Measurements from ENCODE around the gene COL4A6. TPM values are rescaled to one million over a fixed set of nuclear protein-coding genes. Genes with fewer than 3 reads are reported as not detected.

Gene COL4A6
- total RNA-seq, 1 donor from 2014 or later: 1.8 TPM

DNA sequence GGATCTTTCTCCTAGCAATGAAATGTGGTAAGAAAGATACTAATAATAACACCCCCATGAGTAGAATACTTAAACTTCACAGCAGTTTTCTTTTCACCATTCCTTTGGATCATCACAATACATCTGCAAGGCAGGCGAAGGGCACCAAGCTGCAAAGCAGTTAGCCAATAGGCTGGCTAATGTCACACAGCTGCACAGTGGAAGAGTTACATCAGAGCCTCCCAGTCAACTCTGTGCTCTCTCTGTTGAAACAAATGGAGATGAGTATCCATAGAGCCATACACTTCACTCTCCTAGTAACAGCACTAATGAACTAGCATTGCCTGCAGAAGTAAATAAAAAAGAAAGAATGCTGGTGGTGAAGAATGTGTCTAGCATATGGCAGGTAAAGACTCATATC, 207.6 kb downstream of the COL4A6 start:
- no peak for DNase-seq (ENCODE audit: low read depth)
- TF ChIP-seq, protein P1, sequence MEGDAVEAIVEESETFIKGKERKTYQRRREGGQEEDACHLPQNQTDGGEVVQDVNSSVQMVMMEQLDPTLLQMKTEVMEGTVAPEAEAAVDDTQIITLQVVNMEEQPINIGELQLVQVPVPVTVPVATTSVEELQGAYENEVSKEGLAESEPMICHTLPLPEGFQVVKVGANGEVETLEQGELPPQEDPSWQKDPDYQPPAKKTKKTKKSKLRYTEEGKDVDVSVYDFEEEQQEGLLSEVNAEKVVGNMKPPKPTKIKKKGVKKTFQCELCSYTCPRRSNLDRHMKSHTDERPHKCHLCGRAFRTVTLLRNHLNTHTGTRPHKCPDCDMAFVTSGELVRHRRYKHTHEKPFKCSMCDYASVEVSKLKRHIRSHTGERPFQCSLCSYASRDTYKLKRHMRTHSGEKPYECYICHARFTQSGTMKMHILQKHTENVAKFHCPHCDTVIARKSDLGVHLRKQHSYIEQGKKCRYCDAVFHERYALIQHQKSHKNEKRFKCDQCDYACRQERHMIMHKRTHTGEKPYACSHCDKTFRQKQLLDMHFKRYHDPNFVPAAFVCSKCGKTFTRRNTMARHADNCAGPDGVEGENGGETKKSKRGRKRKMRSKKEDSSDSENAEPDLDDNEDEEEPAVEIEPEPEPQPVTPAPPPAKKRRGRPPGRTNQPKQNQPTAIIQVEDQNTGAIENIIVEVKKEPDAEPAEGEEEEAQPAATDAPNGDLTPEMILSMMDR (IDR thresholded peaks at IDR 0.05; ENCODE audit: insufficient read depth, low read length, poor library complexity, severe bottlenecking): no peak
- H3K27me3 ChIP-seq (ENCODE audit: control insufficient read depth, insufficient read depth, low read length): peaks cover 3% of the 10 kb centered on the region
- no peak overlapping the region for H3K4me3 ChIP-seq (ENCODE audit: low read depth, low read length)
- H3K36me3 ChIP-seq (ENCODE audit: control insufficient read depth, insufficient read depth, low read length): no peaks in the 10 kb centered on the region

DNA sequence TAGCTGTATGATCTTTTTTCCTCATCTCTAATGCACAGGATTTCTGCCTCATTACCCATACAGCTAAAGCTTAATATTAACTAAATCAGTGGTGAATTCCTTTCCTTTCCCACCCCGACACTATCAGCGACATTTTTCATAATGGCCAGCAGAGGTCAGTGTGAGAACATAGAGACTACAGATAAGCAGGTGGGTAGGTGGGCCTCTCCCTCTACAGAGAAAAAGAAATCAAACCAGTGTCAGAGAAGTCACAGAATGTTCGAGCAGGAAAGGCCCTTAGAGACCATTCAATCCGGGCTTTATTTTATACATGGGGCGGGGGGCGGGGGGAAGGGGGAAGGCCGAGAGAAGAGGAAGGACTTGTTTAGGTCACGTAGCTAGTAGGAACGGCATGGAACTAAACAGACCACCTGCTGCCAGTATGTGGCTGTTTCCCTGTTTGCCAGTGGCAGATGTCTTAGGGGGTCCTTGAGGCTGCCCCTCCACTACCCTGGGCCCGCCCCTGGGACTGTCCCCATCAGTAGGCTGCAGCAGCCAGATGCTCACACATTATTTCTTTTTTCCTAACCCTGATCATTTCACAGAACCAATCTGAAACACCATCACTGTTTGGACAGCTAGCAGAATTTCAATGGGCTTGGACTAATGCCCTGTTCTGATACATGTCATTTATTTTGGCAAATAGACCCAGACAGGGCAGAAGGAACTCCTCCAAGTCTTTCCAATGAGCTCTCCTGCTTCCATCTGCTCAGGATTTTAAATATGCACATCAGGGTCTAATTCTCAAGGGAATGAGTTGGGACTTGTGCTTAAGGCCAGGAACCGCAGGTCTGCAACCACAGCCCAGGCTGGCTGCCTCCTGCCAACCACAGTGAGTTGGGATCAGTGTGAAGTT, 213.2 kb downstream of the COL4A6 start:
- peak; percentile 7 for DNase-seq (ENCODE audit: low read depth)
- Histone ChIP-seq H3K36me3 (ENCODE audit: control insufficient read depth, insufficient read depth, low read length) (no peaks in the 10 kb centered on the region), H3K27me3 (ENCODE audit: control insufficient read depth, insufficient read depth, low read length) (peaks cover 5% of the 10 kb centered on the region), H3K4me3 (ENCODE audit: low read depth, low read length) (no peak overlapping the region)
- TF ChIP-seq, protein P1 (IDR thresholded peaks at IDR 0.05; ENCODE audit: insufficient read depth, low read length, poor library complexity, severe bottlenecking): peak; percentile 53

DNA sequence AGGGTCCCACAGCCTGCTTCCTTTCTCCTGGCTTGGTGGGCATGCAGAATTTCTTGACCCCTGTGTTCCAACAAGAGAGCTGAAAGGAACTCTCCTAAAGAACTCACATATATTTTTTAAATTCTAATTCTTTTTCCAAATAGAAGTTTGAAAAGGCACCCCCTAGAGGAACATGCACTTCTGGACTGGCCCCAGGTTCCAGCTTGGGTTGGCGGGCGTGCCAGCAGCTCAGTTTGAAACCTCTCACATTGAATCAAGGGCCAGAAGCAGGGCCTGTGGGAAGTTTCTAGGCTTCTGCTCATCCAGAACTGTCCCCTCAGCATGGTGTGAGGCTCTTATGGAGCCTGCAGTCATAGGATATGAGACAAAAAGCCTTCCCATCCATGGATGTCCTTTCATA, 214.0 kb downstream of the COL4A6 start:
- no peak overlapping the region for H3K4me3 ChIP-seq (ENCODE audit: low read depth, low read length)
- H3K27me3 ChIP-seq (ENCODE audit: control insufficient read depth, insufficient read depth, low read length): peaks cover 5% of the 10 kb centered on the region
- TF ChIP-seq, protein P1 (IDR thresholded peaks at IDR 0.05; ENCODE audit: insufficient read depth, low read length, poor library complexity, severe bottlenecking): peak; percentile 5
- DNase-seq (ENCODE audit: low read depth): peak; percentile 0
- no peaks in the 10 kb centered on the region for H3K36me3 ChIP-seq (ENCODE audit: control insufficient read depth, insufficient read depth, low read length)

DNA sequence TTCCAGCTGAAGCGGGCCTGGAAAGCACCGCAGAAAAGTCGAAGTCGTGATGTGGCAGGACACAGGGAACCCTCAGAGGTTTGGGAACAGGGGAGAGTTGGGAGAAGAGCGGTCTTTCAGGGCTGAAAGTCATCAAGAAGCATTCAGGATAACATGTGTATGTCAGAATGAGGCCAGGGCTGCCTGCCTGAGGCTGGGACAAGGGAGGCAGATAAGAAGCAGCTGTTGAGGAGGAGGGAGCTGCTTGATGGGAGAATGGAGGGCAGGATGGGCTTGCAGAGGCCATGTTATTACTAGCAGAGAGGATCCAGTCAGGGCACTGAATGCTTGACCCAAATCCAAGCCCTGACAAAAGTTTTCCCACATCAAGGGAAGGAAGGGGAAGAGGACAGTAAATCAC, 214.6 kb downstream of the COL4A6 start:
- DNase-seq (ENCODE audit: low read depth): no peak
- no peaks in the 10 kb centered on the region for H3K36me3 ChIP-seq (ENCODE audit: control insufficient read depth, insufficient read depth, low read length)

DNA sequence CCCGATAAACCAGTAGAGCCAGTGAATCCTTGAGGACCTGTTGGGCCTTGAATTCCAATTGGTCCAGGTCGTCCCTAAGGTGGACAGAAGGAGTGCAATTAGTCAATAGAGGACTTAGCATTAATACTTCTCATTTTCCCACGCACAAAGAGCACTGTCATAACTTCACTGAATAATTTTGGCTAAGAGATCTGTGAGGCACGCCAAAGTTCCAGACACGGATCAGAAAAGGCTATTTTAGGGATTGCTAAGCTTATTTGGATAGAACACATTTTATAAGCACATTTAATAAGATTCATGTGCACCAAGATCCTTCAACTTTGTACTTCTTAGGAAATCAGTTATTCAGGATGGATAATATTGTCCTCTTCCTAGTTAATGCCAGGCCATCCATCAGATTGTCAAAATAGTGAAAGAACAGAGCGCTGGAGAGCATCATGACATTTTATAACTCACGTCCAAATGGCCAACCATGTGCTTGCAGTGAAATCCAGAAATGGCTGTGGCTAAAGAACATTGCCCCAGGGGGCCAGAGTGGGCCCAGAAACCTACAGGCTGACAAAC, 216.8 kb downstream of the COL4A6 start:
- H3K4me3 ChIP-seq (ENCODE audit: low read depth, low read length): no peak overlapping the region
- TF ChIP-seq, protein P1 (IDR thresholded peaks at IDR 0.05; ENCODE audit: insufficient read depth, low read length, poor library complexity, severe bottlenecking): no peak
- H3K36me3 ChIP-seq (ENCODE audit: control insufficient read depth, insufficient read depth, low read length): no peaks in the 10 kb centered on the region
- DNase-seq (ENCODE audit: low read depth): no peak
- peaks cover 5% of the 10 kb centered on the region for H3K27me3 ChIP-seq (ENCODE audit: control insufficient read depth, insufficient read depth, low read length)

More for the DNA sequence above, 214.6 kb downstream of the COL4A6 start:
- TF ChIP-seq, protein P1 (IDR thresholded peaks at IDR 0.05; ENCODE audit: insufficient read depth, low read length, poor library complexity, severe bottlenecking): no peak
- no peak overlapping the region for H3K4me3 ChIP-seq (ENCODE audit: low read depth, low read length)
- H3K27me3 ChIP-seq (ENCODE audit: control insufficient read depth, insufficient read depth, low read length): peaks cover 5% of the 10 kb centered on the region
